Activated CD8-positive, alpha-beta T cell treated with anti-CD3 and anti-CD28 coated beads for 36 hours (primary cell): ENCODE data around the gene GNAZ. TPM values are rescaled to one million over a fixed set of nuclear protein-coding genes. Genes with fewer than 3 reads are reported as not detected.

Source experiments
- ATAC-seq: fragments of 200-7000 bp; cut with Tn5 transposase; one replicate; pipeline ENCODE4 v1.10.0; 2021; ENCODE audit warnings: mild to moderate bottlenecking, moderate library complexity
- CTCF ChIA-PET: fragments of 350-600 bp; sonication (Branson Sonifier 250); formaldehyde crosslinking; loops from one replicate; lab custom pipeline; 2021; ENCODE audit warnings: antibody characterized with exemption; lab: Charles Lee
- POLR2A ChIA-PET: fragments of 350-600 bp; sonication (Branson Sonifier 250); formaldehyde crosslinking; loops from one replicate; lab custom pipeline; 2021; ENCODE audit warnings: antibody characterized with exemption; lab: Charles Lee
- DNase-seq: peaks from one replicate; pipeline ENCODE4 v3.0.0-alpha.2; 2020
- H3K27ac Mint-ChIP-seq: one replicate; pipeline ENCODE4 v1.8.0; 2021; ENCODE audit warnings: mild to moderate bottlenecking, mixed read lengths
- H3K27me3 Mint-ChIP-seq: one replicate; pipeline ENCODE4 v1.8.0; 2021; ENCODE audit warnings: mixed read lengths
- H3K36me3 Mint-ChIP-seq: one replicate; pipeline ENCODE4 v1.8.0; 2021; ENCODE audit warnings: low read depth, mixed read lengths
- H3K4me1 Mint-ChIP-seq: one replicate; pipeline ENCODE4 v1.8.0; 2021; ENCODE audit warnings: low read depth, mixed read lengths
- H3K4me3 Mint-ChIP-seq: one replicate; pipeline ENCODE4 v1.8.0; 2021; ENCODE audit warnings: mild to moderate bottlenecking, moderate library complexity, mixed read lengths
- H3K9me3 Mint-ChIP-seq: one replicate; pipeline ENCODE4 v1.8.0; 2021; ENCODE audit warnings: mixed read lengths
- intact Hi-C: fragments of 100-400 bp; cut with micrococcal nuclease; formaldehyde crosslinking; loops from one replicate; pipeline ENCODE4 v1.10.0; 2022
- total RNA-seq, 2 experiments: library from RNA; stranded (reverse); gene quantifications; one replicate each; pipeline ENCODE4 v1.2.3, GENCODE V29; 2021
- TF ChIP-seq, protein P1 (sequence below): fragments of 200-600 bp; IDR thresholded peaks from one replicate; pipeline ENCODE4 v1.8.0; 2022; ENCODE audit warnings: antibody characterized with exemption, mild to moderate bottlenecking

The GNAZ gene
- total RNA-seq, 2 experiments from 2014 or later: 0.50 to 0.56 TPM

DNA sequence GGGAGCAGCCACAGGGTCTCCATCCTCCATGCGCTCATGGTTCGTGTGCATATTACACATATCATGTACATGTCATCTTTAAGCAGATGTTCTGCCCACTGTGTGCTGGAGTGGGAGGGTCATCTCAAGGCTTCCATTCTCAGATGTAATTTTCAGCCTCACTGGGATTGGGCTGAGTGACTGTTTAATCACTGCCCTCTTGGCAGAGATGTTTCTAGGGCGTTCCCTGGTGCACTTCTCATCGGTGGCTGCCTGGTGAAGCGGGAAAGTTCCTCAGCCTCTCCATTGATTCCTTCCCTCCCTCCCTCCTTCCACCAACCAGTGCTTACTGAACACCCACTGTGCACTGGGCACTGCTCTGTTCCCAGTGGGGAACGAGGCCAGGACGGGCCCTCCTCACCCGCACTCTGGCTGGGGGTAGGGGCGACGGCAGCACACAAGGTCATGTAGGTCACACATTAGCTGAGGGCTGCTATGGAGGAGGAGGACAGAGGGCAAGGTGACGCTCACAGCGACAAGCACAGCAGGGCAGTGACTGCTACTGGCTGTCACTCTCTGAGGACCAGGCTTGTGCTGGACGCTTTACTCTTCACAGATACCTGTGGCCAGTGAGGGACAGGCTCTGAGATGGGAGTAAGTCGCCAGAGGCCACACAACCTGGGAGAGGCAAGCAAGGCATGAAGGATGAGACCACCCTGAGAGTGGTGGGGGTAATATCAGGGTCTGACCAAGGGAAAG lies 22.9 kb downstream of the GNAZ start:
- CTCF ChIA-PET: no interaction called here
- intact Hi-C loops: no loop called here
- TF ChIP-seq, protein P1, sequence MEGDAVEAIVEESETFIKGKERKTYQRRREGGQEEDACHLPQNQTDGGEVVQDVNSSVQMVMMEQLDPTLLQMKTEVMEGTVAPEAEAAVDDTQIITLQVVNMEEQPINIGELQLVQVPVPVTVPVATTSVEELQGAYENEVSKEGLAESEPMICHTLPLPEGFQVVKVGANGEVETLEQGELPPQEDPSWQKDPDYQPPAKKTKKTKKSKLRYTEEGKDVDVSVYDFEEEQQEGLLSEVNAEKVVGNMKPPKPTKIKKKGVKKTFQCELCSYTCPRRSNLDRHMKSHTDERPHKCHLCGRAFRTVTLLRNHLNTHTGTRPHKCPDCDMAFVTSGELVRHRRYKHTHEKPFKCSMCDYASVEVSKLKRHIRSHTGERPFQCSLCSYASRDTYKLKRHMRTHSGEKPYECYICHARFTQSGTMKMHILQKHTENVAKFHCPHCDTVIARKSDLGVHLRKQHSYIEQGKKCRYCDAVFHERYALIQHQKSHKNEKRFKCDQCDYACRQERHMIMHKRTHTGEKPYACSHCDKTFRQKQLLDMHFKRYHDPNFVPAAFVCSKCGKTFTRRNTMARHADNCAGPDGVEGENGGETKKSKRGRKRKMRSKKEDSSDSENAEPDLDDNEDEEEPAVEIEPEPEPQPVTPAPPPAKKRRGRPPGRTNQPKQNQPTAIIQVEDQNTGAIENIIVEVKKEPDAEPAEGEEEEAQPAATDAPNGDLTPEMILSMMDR: no peak
- H3K27me3 Mint-ChIP-seq: no peaks in the 10 kb centered on the region
- no peak overlapping the region for H3K4me3 Mint-ChIP-seq
- H3K27ac Mint-ChIP-seq: no peak overlapping the region
- no peak for ATAC-seq
- H3K36me3 Mint-ChIP-seq: no peaks in the 10 kb centered on the region
- no peaks in the 10 kb centered on the region for H3K4me1 Mint-ChIP-seq
- POLR2A ChIA-PET: no interaction called here
- no peaks in the 10 kb centered on the region for H3K9me3 Mint-ChIP-seq
- DNase-seq: no peak

DNA sequence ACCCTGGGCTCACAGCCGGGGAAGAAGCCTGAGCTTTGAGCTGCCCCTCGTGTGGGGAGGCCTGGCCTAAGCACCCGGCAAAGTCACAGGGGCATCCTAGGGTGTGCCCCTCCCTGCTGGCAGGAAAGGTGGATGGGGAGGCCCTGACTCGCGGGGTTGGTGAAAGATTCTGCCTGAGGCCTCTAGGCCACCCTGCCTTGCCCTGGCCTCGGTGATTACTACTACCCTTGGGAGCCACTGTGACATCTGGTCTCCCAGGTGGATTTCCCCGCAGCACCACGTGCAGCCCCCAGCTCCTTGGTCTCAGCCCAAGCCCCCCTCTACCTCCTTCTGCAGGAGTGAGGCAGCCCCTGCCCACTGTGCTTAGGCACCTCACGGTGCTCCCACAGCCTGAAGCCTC lies 23.9 kb downstream of the GNAZ start:
- ChIA-PET CTCF (no interaction called here), POLR2A (no interaction called here)
- ATAC-seq (no peak), DNase-seq (no peak)
- no peak overlapping the region for H3K27ac Mint-ChIP-seq
- no peaks in the 10 kb centered on the region for H3K4me1 Mint-ChIP-seq
- TF ChIP-seq, protein P1: no peak
- no peaks in the 10 kb centered on the region for H3K9me3 Mint-ChIP-seq
- H3K27me3 Mint-ChIP-seq: no peaks in the 10 kb centered on the region
- intact Hi-C loops: no loop called here
- H3K36me3 Mint-ChIP-seq: no peaks in the 10 kb centered on the region
- no peak overlapping the region for H3K4me3 Mint-ChIP-seq

DNA sequence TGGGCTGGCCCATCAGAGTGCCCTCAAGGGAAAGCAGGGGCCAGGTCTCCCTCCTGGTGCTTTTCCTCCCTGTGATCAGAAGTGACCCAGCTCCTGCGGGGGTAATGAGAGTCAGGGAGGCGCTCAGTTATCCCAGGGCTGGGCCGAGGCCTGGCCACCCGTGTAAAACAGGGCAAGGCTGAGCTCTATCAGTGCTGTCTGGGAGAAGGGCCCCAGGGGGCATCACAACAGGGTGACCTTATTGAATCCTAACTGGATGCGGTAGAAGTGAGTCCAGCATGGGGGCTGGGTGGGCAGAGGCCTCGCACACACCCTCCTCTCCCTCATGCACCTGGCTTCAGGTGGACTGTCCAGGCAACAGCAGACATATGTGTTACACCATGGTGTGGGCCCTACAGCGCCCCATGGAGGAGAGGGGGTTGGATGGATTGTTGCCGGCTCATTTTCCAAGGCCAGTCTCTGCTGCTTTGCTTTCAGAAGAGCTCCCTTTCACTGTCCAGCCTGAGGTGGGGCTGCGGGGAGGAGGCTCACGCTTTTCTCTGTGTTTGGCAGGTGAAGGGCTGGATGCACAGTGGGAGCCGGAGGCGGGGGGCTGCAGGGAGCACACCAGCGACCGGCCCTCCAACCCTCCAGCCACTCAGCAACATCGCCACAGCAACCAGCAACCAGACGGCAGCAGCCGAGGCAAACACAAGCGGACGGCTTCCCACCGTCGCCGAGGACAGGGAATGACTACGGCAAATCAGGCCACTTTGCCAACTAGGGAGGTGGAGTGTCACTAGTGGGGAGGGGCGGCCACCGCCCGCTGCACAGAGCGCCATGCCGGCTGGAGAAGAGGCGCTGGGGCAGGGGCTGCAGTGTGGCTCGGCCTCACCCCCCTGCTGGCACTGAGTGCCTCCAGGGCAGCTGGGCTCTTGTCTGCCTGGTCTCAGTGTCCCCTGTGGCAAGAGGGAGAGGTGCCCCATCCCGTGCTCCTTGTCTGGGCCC lies 24.7 kb downstream of the GNAZ start:
- CTCF ChIA-PET: interaction anchor here (1.2 kb wide), 1 partner anchor 135 kb away, joined by 3 read pairs; no protein-coding TSS in a partner anchor
- TF ChIP-seq, protein P1: no peak
- H3K27ac Mint-ChIP-seq: no peak overlapping the region

DNA sequence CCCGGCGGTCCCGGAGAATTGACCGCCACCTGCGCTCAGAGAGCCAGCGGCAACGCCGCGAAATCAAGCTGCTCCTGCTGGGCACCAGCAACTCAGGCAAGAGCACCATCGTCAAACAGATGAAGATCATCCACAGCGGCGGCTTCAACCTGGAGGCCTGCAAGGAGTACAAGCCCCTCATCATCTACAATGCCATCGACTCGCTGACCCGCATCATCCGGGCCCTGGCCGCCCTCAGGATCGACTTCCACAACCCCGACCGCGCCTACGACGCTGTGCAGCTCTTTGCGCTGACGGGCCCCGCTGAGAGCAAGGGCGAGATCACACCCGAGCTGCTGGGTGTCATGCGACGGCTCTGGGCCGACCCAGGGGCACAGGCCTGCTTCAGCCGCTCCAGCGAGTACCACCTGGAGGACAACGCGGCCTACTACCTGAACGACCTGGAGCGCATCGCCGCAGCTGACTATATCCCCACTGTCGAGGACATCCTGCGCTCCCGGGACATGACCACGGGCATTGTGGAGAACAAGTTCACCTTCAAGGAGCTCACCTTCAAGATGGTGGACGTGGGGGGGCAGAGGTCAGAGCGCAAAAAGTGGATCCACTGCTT lies 25.5 kb downstream of the GNAZ start:
- Mint-ChIP-seq H3K27me3 (no peaks in the 10 kb centered on the region), H3K36me3 (no peaks in the 10 kb centered on the region), H3K27ac (no peak overlapping the region), H3K4me3 (no peak overlapping the region), H3K9me3 (no peaks in the 10 kb centered on the region), H3K4me1 (no peaks in the 10 kb centered on the region)
- ATAC-seq (no peak), DNase-seq (no peak)
- TF ChIP-seq, protein P1: no peak
- ChIA-PET CTCF (interaction anchor here (1.2 kb wide), 1 partner anchor 136 kb away, joined by 3 read pairs; no protein-coding TSS in a partner anchor), POLR2A (no interaction called here)
- intact Hi-C loops: no loop called here

More for the DNA sequence above, 24.7 kb downstream of the GNAZ start:
- intact Hi-C loops: no loop called here
- POLR2A ChIA-PET: no interaction called here
- no peaks in the 10 kb centered on the region for H3K27me3 Mint-ChIP-seq
- no peaks in the 10 kb centered on the region for H3K9me3 Mint-ChIP-seq
- H3K4me1 Mint-ChIP-seq: no peaks in the 10 kb centered on the region
- no peaks in the 10 kb centered on the region for H3K36me3 Mint-ChIP-seq
- DNase-seq: no peak
- ATAC-seq: no peak
- no peak overlapping the region for H3K4me3 Mint-ChIP-seq
